HG02884 (cell line): ENCODE measurements around the gene CERS5.

Source experiments
- ATAC-seq: cut with Tn5 transposase; IDR thresholded peaks from one replicate; pipeline ENCODE4 v1.9.1; 2021; ENCODE audit warnings: mild to moderate bottlenecking, moderate library complexity; ENCODE audit not compliant: unreplicated experiment

Gene CERS5

GRCh38 chr12:50142993-50143392, 24.2 kb downstream of the CERS5 start:
- ATAC-seq = no peak

GRCh38 chr12:50132505-50133135, 34.5 kb downstream of the CERS5 start:
- no peak for ATAC-seq

- no peak for ATAC-seq
Measured at GRCh38 chr12:50129290-50129689, 37.9 kb downstream of the CERS5 start.

- ATAC-seq = no peak
Measured at GRCh38 chr12:50127546-50127945, 39.6 kb downstream of the CERS5 start.

- no peak for ATAC-seq
Measured at GRCh38 chr12:50123203-50123602, 44.0 kb downstream of the CERS5 start.

- no peak for ATAC-seq
Measured at GRCh38 chr12:50121641-50122040, 45.5 kb downstream of the CERS5 start.

GRCh38 chr12:50120953-50121352, 46.2 kb downstream of the CERS5 start:
- ATAC-seq = no peak

- ATAC-seq = no peak
Measured at GRCh38 chr12:50120521-50120920, 46.6 kb downstream of the CERS5 start.

GRCh38 chr12:50119387-50119786, 47.8 kb downstream of the CERS5 start:
- ATAC-seq = no peak

- ATAC-seq = no peak
Measured at GRCh38 chr12:50117057-50117622, 50.0 kb downstream of the CERS5 start.

GRCh38 chr12:50112456-50113218, 54.5 kb downstream of the CERS5 start:
- no peak for ATAC-seq

- ATAC-seq = peak; percentile 77
Measured at GRCh38 chr12:50111693-50112455, 55.3 kb downstream of the CERS5 start, which contains the start of gene COX14. Gene COX14, plus strand, starts transcription at chr12:50112236. Its CDS starts 7,808 bp downstream, at chr12:50120044.

GRCh38 chr12:50111395-50111692, 55.8 kb downstream of the CERS5 start:
- no peak for ATAC-seq

- ATAC-seq = no peak
Measured at GRCh38 chr12:50110762-50111351, 56.3 kb downstream of the CERS5 start.

GRCh38 chr12:50110127-50110761, 56.9 kb downstream of the CERS5 start:
- no peak for ATAC-seq

GRCh38 chr12:50109319-50109718, 57.9 kb downstream of the CERS5 start:
- ATAC-seq = no peak

- ATAC-seq = no peak
Measured at GRCh38 chr12:50107416-50108268, 59.5 kb downstream of the CERS5 start.

GRCh38 chr12:50106907-50107306, 60.3 kb downstream of the CERS5 start:
- no peak for ATAC-seq

- ATAC-seq = no peak
Measured at GRCh38 chr12:50105913-50106450, 61.2 kb downstream of the CERS5 start.
